Astrocyte (in vitro differentiated cells and primary cell): ENCODE data around the gene XPOT. TPM values are rescaled to one million over a fixed set of nuclear protein-coding genes. Genes with fewer than 3 reads are reported as not detected.
A peak's percentile ranks its signal among the peaks of the same experiment; 100 is the strongest.

Experiments
- DNase-seq: peaks from one replicate; pipeline ENCODE4 v3.0.0-alpha.2; 2010; ENCODE audit warnings: low read depth
- FAIRE-seq: peaks from 2 replicates; lab custom pipeline; 2011; peaks lifted over from hg19 to GRCh38; lab: Jason Lieb, UNC
- H2AFZ ChIP-seq: 2 replicates; pipeline ENCODE4 v1.6.0; 2012; ENCODE audit warnings: low read depth, low read length, inconsistent platforms
- H3K27ac ChIP-seq: 2 replicates; pipeline ENCODE4 v1.5.1; 2011; ENCODE audit warnings: low read depth, low read length, inconsistent platforms
- H3K27me3 ChIP-seq: 2 replicates; pipeline ENCODE4 v1.6.0; 2011; ENCODE audit warnings: low read length, inconsistent platforms; ENCODE audit not compliant: insufficient read depth
- H3K36me3 ChIP-seq: 2 replicates; pipeline ENCODE4 v1.5.1; 2011; ENCODE audit warnings: low read length, inconsistent platforms; ENCODE audit not compliant: insufficient read depth
- H3K4me1 ChIP-seq: 2 replicates; pipeline ENCODE4 v1.5.1; 2011; ENCODE audit warnings: low read length, inconsistent platforms; ENCODE audit not compliant: insufficient read depth
- H3K4me2 ChIP-seq: 2 replicates; pipeline ENCODE4 v1.6.0; 2012; ENCODE audit warnings: low read length, inconsistent platforms
- H3K4me3 ChIP-seq: 2 replicates; pipeline ENCODE4 v1.5.1; 2011; ENCODE audit warnings: low read depth, mild to moderate bottlenecking, low read length, inconsistent platforms; ENCODE audit not compliant: insufficient read depth
- H3K79me2 ChIP-seq: 2 replicates; pipeline ENCODE4 v1.6.0; 2012; ENCODE audit warnings: mild to moderate bottlenecking, low read length, inconsistent platforms; ENCODE audit not compliant: insufficient read depth
- H3K9ac ChIP-seq: 2 replicates; pipeline ENCODE4 v1.6.0; 2012; ENCODE audit warnings: mild to moderate bottlenecking, low read length, inconsistent platforms
- H3K9me3 ChIP-seq: 2 replicates; pipeline ENCODE4 v1.5.1; 2012; ENCODE audit warnings: low read depth, mild to moderate bottlenecking, low read length, inconsistent platforms; ENCODE audit not compliant: insufficient read depth
- H4K20me1 ChIP-seq: 2 replicates; pipeline ENCODE4 v1.6.0; 2012; ENCODE audit warnings: low read length, inconsistent platforms; ENCODE audit not compliant: insufficient read depth
- H3K27ac Mint-ChIP-seq: one replicate; pipeline ENCODE4 v1.8.0; 2021; ENCODE audit warnings: mild to moderate bottlenecking, mixed read lengths; ENCODE audit not compliant: unreplicated experiment
- H3K27me3 Mint-ChIP-seq: one replicate; pipeline ENCODE4 v1.8.0; 2021; ENCODE audit warnings: low read depth, mixed read lengths; ENCODE audit not compliant: unreplicated experiment
- H3K36me3 Mint-ChIP-seq: one replicate; pipeline ENCODE4 v1.8.0; 2021; ENCODE audit warnings: low read depth, mixed read lengths; ENCODE audit not compliant: unreplicated experiment
- H3K4me1 Mint-ChIP-seq: one replicate; pipeline ENCODE4 v1.8.0; 2021; ENCODE audit warnings: low read depth, mixed read lengths; ENCODE audit not compliant: unreplicated experiment
- H3K4me3 Mint-ChIP-seq: one replicate; pipeline ENCODE4 v1.8.0; 2021; ENCODE audit warnings: mild to moderate bottlenecking, moderate library complexity, mixed read lengths; ENCODE audit not compliant: unreplicated experiment
- H3K9me3 Mint-ChIP-seq: one replicate; pipeline ENCODE4 v1.8.0; 2021; ENCODE audit warnings: mild to moderate bottlenecking, mixed read lengths; ENCODE audit not compliant: unreplicated experiment
- EZH2 ChIP-seq: IDR thresholded peaks from 2 replicates; pipeline ENCODE4 v1.6.1; 2012; ENCODE audit warnings: mild to moderate bottlenecking, low read length, inconsistent platforms; ENCODE audit not compliant: insufficient read depth
- total RNA-seq: library from RNA; stranded (reverse); gene quantifications from 2 replicates; pipeline ENCODE4 v1.2.1, GENCODE V29; 2021
- TF ChIP-seq, protein P1 (sequence below): IDR thresholded peaks from 2 replicates; pipeline ENCODE4 v1.5.1; 2011; ENCODE audit warnings: low read depth, mild to moderate bottlenecking, inconsistent platforms, low read length, moderate library complexity; ENCODE audit not compliant: insufficient read depth

The XPOT gene
- total RNA-seq, 1 donor from 2014 or later = 142 TPM

DNA sequence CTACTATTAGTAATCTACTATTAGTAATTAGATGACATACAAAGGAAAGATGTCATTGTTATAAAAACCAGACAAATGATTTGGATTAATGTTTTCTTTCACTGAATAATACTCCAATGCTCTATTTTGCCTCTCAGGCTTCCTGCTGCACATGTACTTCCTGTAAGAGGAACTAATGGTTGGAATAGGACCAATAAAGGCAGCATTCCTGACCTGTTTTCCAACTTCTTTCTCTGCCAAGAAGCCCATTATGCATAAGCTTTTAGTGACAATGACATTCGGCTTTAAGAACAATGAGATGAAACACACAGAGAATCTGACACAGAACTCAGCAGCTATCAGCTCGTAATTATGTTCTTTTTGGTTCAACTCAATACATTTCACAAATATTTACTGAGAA lies 8.5 kb upstream of the XPOT start:
- H3K79me2 ChIP-seq = no peaks in the 10 kb centered on the region
- no peaks in the 10 kb centered on the region for H4K20me1 ChIP-seq
- no peaks in the 10 kb centered on the region for H3K4me1 ChIP-seq
- Mint-ChIP-seq H3K4me1 (no peaks in the 10 kb centered on the region), H3K36me3 (no peaks in the 10 kb centered on the region), H3K4me3 (no peak overlapping the region), H3K27ac (no peak overlapping the region), H3K9me3 (no peaks in the 10 kb centered on the region), H3K27me3 (peaks cover under 1% of the 10 kb centered on the region)
- H2AFZ ChIP-seq = peak overlapping the region; percentile 28
- no peaks in the 10 kb centered on the region for H3K36me3 ChIP-seq
- DNase-seq (no peak), FAIRE-seq (no peak)
- H3K27me3 ChIP-seq = no peaks in the 10 kb centered on the region
- no peak overlapping the region for H3K4me2 ChIP-seq
- no peak overlapping the region for H3K27ac ChIP-seq
- no peaks in the 10 kb centered on the region for H3K9me3 ChIP-seq
- H3K4me3 ChIP-seq = no peak overlapping the region
- no peak overlapping the region for H3K9ac ChIP-seq
- no peak for TF ChIP-seq EZH2
- TF ChIP-seq, protein P1, sequence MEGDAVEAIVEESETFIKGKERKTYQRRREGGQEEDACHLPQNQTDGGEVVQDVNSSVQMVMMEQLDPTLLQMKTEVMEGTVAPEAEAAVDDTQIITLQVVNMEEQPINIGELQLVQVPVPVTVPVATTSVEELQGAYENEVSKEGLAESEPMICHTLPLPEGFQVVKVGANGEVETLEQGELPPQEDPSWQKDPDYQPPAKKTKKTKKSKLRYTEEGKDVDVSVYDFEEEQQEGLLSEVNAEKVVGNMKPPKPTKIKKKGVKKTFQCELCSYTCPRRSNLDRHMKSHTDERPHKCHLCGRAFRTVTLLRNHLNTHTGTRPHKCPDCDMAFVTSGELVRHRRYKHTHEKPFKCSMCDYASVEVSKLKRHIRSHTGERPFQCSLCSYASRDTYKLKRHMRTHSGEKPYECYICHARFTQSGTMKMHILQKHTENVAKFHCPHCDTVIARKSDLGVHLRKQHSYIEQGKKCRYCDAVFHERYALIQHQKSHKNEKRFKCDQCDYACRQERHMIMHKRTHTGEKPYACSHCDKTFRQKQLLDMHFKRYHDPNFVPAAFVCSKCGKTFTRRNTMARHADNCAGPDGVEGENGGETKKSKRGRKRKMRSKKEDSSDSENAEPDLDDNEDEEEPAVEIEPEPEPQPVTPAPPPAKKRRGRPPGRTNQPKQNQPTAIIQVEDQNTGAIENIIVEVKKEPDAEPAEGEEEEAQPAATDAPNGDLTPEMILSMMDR = no peak

DNA sequence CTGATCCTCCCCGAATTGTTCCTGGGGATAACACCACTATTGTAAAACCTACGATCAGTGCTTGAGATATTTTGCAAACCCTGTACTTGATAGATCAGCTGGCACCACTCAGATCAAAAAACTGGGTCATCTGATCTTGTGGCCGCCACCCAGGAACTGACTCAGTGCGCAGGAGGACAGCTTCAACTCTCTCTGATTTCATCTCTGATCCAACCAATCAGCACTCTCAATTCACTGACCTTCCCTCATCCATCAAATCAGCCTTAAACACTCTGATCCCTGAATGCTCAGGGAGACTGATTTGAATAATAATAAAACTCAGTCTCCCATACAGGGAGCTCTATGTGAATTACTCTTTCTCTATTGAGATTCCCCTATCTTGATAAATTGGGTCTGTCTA lies 4.2 kb upstream of the XPOT start:
- Histone ChIP-seq H3K27me3 (no peaks in the 10 kb centered on the region), H3K9ac (no peak overlapping the region), H3K79me2 (peaks cover 2% of the 10 kb centered on the region), H3K9me3 (no peaks in the 10 kb centered on the region), H3K4me1 (no peaks in the 10 kb centered on the region), H3K4me3 (no peak overlapping the region), H2AFZ (peak overlapping the region; percentile 13), H3K36me3 (no peaks in the 10 kb centered on the region), H3K27ac (no peak overlapping the region), H4K20me1 (no peaks in the 10 kb centered on the region), H3K4me2 (peak overlapping the region; percentile 31)
- no peaks in the 10 kb centered on the region for H3K9me3 Mint-ChIP-seq
- peak; percentile 77 for DNase-seq
- no peak overlapping the region for H3K4me3 Mint-ChIP-seq
- no peaks in the 10 kb centered on the region for H3K36me3 Mint-ChIP-seq
- no peaks in the 10 kb centered on the region for H3K27me3 Mint-ChIP-seq
- TF ChIP-seq, protein P1 = no peak
- no peak for TF ChIP-seq EZH2
- H3K4me1 Mint-ChIP-seq = no peaks in the 10 kb centered on the region
- no peak overlapping the region for H3K27ac Mint-ChIP-seq
- peak; percentile 13 for FAIRE-seq

- no peak for FAIRE-seq
- Mint-ChIP-seq H3K27ac (no peak overlapping the region), H3K27me3 (no peaks in the 10 kb centered on the region)
Observed at GRCh38 chr12:64402181-64402580, 2.0 kb upstream of the XPOT start.

More at GRCh38 chr12:64402181-64402580, 2.0 kb upstream of the XPOT start:
- DNase-seq = no peak
- Histone ChIP-seq H2AFZ (no peak overlapping the region), H3K4me3 (no peak overlapping the region), H3K4me1 (peaks cover 4% of the 10 kb centered on the region), H3K79me2 (peaks cover 23% of the 10 kb centered on the region), H4K20me1 (peaks cover 14% of the 10 kb centered on the region), H3K9ac (no peak overlapping the region), H3K27me3 (no peaks in the 10 kb centered on the region), H3K27ac (no peak overlapping the region), H3K4me2 (no peak overlapping the region), H3K9me3 (no peaks in the 10 kb centered on the region), H3K36me3 (no peaks in the 10 kb centered on the region)
- Mint-ChIP-seq H3K9me3 (no peaks in the 10 kb centered on the region), H3K4me1 (peaks cover 2% of the 10 kb centered on the region), H3K36me3 (no peaks in the 10 kb centered on the region), H3K4me3 (no peak overlapping the region)
- no peak for TF ChIP-seq EZH2
- TF ChIP-seq, protein P1 = no peak
